Measurements from ENCODE around the gene XRN2. TPM values are rescaled to one million over a fixed set of nuclear protein-coding genes. Genes with fewer than 3 reads are reported as not detected.
A peak's percentile ranks its signal among the peaks of the same experiment; 100 is the strongest.

The XRN2 gene
- total and polyA plus RNA-seq, 2 of the 13 experiments (the other 11 are each of a cell fraction or from before 2014, with no cell fraction given) = 90.3 to 171 TPM

- TF ChIP-seq, protein P1, sequence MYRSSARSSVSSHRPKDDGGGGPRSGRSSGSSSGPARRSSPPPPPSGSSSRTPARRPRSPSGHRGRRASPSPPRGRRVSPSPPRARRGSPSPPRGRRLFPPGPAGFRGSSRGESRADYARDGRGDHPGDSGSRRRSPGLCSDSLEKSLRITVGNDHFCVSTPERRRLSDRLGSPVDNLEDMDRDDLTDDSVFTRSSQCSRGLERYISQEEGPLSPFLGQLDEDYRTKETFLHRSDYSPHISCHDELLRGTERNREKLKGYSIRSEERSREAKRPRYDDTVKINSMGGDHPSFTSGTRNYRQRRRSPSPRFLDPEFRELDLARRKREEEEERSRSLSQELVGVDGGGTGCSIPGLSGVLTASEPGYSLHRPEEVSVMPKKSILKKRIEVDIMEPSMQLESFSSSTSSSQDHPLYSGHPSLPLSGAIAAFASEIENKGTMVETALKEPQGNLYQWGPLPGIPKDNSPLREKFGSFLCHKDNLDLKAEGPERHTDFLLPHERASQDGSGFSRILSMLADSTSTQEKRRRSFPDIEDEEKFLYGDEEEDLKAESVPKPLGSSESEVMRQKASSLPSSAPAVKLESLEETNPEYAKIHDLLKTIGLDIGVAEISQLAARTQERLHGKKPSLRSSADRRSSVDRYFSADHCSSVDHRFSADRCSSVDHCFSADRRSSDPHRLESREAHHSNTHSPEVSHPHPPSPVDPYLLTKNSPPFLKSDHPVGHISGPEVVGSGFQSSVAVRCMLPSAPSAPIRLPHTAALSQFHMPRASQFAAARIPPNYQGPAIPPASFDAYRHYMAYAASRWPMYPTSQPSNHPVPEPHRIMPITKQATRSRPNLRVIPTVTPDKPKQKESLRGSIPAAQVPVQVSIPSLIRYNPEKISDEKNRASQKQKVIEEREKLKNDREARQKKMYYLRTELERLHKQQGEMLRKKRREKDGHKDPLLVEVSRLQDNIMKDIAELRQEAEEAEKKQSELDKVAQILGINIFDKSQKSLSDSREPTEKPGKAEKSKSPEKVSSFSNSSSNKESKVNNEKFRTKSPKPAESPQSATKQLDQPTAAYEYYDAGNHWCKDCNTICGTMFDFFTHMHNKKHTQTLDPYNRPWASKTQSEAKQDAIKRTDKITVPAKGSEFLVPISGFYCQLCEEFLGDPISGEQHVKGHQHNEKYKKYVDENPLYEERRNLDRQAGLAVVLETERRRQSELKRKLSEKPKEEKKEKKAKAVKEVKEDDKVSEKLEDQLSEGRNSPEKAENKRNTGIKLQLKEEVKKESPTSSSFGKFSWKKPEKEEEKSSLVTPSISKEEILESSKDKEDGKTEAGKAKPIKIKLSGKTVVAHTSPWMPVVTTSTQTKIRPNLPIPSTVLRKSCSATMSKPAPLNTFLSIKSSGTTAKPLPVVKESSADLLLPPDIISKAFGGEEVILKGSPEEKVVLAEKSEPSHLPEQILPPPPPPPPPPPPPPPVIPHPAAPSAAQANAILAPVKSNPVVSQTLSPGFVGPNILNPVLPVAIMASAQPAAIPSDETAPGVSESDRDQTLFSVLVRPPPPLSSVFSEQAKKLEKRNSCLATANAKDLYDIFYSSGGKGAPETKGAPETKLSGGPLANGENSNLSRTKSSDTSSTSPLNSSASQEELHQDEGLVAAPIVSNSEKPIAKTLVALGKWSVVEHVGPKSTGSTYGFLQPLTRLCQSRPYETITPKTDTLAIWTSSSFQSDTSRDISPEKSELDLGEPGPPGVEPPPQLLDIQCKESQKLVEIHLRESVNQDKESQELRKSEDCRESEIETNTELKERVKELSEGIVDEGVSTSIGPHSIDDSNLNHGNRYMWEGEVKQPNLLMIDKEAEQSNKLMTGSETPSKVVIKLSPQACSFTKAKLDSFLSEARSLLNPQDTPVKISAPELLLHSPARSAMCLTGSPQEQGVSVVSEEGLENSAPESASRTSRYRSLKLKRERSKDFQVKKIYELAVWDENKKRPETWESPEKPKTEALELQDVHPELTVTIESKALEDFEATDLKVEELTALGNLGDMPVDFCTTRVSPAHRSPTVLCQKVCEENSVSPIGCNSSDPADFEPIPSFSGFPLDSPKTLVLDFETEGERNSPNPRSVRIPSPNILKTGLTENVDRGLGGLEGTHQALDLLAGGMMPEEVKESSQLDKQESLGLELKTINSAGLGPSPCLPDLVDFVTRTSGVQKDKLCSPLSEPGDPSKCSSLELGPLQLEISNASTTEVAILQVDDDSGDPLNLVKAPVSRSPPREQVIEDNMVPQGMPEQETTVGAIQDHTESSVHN (CRISPR knock-in tag; IDR thresholded peaks at IDR 0.05) = peak; percentile 49; the same call in 1 of the 2 replicates
- no peak for TF ChIP-seq IKZF1 (IDR thresholded peaks at IDR 0.05)
- peak; percentile 99 for TF ChIP-seq ZNF687 (CRISPR knock-in tag; IDR thresholded peaks at IDR 0.05)
- TF ChIP-seq TCF7L2 (IDR thresholded peaks at IDR 0.05; ENCODE audit: low read depth, low read length) = no peak
- peak; percentile 98 for TF ChIP-seq ARNT2 (CRISPR knock-in tag; IDR thresholded peaks at IDR 0.05; ENCODE audit: low read depth)
- peak; percentile 45; the same call in 1 of the 2 replicates for TF ChIP-seq AFF4 (CRISPR knock-in tag; IDR thresholded peaks at IDR 0.05)
- no peak; the same call in 1 of the 2 replicates for TF ChIP-seq GTF2F1 (IDR thresholded peaks at IDR 0.05; ENCODE audit: low read length)
- peak; percentile 95; the same call in 1 of the 2 replicates for TF ChIP-seq ZNF703 (CRISPR knock-in tag; IDR thresholded peaks at IDR 0.05; ENCODE audit: borderline replicate concordance)
- no peak for TF ChIP-seq TRIM24 (CRISPR knock-in tag; IDR thresholded peaks at IDR 0.05)
- TF ChIP-seq NCOR1 (IDR thresholded peaks at IDR 0.05; ENCODE audit: borderline replicate concordance, low read length) = 0 out of 2 replicates have a peak, but pooled peaks have one; percentile 51
- no peak; the same call in 1 of the 2 replicates for TF ChIP-seq ZBTB42 (CRISPR knock-in tag; IDR thresholded peaks at IDR 0.05)
Observed at GRCh38 chr20:21303061-21303871, at the start of gene XRN2 (continued).

Measured in HepG2 (cell line).